ENCODE measurements around the gene COL23A1.
A peak's percentile ranks its signal among the peaks of the same experiment; 100 is the strongest.

COL23A1 gene

DNA sequence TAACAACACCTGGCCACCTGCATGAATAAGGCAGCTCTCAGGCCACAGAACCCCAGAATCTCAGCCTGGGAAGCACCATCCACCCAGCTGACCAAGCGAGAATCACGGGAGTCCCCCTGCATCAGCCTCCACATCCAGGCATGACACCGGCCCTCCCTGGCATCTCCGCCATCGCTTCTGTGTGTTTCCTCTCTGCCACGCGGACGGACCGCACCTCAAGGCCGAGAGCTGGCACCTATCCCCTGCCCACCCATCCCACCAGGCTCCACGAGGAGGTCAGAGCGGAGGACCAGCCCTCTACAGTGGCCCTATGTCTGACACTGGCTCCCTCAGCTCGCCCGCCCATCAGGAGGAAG is 134.7 kb downstream of the COL23A1 start:
- no peak for DNase-seq

DNA sequence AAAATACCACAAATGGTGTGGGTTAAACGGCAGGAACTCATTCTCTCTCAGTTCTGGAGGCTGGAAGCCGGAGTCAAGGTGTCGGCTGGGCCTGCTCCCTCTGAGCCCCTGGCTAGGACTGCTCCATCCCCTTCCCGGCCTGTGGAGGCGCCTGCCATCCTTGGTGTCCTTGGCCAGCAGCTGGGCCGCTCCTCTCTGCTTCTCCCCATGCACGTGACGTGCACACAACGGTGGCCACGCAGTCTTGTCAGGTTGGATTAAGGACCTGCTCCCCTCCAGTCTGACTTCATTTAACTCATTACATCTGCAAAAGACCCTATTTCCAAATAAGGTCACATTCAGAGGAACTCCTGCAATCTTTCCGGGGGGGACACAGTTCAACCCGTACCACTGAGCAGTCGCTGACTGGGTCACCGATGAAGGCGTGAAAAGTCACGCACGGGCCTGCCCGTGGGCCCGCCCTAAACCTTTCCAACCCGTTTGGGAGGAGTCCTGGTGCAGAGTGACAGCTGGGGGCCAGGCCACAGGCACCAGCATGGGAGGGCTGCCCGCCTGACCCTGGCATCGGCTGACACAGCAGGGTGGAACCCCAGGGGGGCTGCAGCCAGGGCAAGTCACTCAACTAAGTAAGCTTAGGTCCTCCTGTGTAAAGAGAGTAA is 135.2 kb downstream of the COL23A1 start:
- no peak for DNase-seq

DNA sequence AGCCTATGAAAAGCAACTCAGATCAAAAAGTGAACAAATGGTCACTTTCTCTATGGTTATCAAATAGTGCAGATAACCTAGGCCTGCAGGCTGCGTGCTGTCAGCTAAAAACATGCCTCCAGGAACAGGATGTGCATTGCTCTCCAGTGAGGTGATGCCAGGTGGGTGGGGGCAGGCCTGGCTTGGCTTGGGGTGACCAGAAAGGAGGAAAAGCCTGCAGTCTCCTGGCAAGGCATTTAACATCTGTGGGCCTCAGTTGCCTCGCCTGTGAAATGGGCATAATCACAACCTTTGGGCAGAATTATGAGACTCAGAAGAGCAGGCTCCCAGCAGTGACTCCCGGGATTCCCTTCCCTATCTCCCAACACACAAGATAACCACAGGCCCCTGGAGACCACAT is 135.9 kb downstream of the COL23A1 start:
- DNase-seq = no peak

DNA sequence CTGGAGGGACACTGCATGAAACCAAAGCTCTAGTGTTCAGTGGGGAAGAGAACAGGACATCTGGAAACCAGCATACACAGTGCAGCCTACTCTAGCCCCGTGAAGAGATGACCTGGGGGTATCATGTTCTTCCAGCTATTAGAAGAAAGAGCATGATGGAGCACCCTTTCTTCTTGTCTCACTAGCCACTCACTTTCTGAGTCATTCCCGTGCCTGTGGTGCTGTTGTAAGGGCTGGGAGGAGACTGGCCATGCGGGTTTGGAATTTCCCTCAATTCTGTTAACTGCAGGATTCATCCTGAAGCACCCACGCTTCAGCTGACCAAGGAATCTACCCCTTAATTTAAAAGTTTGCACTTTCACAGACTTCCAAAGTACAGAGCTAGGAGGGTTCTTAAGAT is 137.0 kb downstream of the COL23A1 start:
- DNase-seq = peak; percentile 69

DNA sequence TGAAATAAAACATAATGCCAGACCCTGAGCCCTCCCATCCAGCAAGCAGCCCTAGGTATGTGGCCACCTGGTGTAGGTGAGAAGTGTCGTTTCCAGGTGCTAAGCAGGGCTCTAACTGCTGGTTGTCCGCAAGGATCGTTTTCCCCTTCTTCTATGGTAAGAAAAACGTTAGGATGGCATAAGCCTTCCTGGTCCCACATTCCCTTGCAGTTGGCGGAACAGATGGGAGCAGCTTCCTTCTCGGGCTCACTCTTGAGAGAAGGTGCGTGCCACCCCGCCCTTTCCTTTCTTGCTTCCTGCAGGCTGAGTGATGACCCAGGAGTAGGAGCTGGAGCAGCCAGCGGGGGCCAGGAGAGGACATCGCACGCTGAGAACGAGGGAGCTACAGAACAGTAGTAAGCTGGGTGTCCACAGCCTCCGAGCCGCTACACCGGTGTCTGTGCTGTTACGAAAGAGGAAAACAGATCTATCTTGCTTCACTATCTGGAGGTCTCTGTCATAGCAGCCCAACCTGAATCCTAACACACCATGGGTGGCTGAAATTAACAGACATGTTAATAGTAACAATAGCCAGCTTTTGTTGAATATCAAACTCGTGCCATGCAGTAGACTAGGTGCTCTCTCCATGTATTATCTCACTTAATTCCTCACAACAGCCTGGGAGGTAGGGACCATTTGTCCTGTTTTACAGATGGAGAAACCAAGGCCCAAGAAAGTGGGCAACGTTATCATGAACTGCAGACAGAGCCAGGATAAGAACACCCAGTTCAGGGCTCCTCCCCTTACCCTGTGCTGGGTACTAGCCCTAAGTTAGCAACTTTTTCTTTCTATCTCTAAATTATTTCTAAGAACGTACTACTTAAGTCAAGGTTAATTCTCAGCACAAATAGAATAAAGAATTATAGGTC is 139.8 kb downstream of the COL23A1 start:
- DNase-seq = no peak

DNA sequence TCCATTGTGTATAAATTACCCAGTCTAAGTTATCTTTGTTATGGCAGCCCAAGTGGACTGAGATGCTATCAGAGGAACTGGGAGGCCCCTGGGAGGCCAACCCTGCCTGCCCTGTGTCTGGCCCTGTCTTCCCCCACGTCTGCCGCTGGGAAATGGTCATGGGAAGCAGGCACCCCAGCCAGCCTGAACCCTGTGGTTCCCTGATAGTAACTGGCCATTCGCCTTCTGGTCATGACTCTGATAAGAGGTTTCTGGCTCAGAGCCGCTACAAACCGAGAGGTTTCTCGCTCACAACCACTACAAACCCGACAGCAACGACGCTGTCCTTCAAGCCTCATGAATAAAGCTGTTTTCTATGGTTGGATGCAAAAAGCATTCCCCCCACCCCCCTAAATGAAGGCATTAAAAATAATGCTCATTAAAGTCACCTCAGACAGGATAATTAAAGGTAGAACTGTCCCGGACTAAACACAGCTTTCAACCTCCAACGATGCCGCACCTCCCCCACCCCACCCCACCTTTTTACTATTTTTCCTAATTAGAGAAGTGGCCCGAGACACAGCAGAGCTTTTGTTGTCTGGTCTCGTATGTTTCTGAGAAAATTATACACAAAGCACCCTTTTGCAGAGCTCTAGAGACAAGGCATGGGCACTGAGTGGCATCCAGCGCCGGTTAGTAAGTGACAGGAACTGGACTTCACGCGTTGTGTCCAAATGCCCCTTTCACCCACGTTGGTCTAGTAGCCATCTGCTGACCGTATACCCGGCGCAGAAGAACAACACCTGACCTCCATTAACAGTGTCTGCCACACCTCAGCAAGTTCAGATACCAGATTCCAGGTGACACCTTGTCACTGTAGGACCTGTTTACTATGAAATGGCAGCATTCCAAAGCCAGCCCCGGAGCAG is 140.8 kb downstream of the COL23A1 start:
- DNase-seq = no peak

DNA sequence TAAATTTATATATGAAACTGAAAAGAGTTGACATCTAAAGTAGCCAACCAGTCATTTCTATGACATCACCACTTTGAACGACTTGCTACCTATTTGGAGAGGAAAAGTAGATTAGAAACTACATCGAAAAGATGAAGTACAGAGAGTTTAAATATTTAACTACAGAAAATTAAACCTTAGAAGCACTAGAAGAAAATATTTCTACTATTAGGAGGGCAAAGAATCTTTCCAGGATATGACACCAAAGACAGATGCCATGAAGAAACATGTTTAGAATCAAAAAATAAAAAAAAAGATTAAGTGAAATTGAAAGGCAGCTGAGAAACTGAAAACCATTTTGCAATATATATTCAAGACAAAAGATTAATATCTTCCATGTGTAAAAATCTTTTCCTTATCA is 144.7 kb downstream of the COL23A1 start:
- no peak for DNase-seq

DNA sequence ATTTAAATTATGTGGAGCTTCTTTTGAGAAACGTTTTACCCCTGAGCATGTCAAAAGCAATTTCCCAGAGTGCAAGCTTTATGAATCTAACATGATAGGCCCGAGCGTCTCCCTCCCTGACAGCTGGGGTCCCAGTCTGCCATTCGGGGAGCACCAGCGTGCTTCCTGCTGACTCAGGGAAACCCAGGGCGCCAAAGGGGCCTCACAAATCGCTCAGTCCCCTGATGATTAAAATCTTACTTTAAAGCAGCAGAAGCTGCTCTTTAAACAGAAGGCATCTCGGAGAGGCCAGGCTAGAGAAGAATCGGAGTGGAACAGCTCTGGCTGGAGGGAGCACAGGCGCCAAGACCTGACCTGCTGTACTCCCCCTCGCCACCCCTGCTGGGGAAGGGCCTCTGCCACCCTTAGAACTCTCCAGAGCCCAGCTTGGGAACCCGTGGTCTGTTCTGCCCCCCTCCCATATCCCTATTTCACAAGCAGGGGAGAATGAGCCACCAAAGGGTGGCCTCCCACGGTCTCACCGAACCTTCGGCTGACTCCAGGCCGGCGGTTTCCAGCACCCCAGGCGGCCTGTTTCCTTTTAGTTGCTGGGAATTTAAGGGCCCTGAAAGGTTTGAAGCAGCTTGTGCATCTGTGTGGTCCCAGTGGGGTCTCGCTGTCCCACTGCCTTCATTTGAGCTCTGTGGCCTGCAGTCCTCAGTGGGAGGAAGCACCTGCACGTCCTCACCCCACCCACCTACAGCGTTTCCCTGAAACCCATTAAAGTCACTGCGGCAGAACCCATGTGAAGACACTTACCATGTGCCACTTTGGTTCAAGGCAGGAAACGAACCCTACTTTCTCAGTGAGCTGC is 147.6 kb downstream of the COL23A1 start:
- DNase-seq = no peak

DNA sequence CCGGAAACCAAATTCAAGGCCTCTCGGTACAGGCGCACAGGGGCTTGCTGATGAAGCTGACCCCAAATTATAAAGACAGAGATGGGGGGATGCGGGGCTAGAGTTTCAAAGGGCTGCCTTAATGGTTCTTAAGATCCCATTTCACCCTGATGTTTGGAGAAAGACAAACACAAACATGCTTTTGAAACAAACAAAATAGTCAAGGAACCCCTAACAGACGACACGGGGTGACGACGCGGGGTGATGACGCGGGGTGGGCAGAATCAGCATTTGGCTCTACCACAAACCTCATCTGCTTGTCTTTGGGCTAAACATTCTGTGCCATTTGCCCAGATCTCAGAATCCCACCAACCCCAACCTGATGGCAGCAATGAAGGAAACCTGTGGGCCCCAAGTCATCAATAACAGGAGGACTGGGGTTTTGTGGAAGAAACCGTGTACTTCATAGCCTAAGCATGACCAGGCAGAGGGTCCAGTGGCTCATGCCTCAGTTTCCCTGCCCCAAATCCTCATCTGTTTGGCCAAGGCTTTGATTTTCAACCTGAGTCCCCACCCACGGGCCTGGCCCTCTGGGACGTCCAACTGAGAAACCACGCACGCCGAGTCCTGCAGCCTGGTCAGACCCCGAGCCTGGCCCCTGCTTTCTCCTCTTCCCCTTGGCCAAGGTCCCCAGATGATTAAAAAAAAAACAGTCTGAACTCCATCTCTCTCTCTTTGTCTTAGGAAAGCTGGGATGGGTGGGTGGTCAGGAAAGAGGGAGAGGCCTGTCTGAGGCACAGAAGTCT is 148.5 kb downstream of the COL23A1 start:
- no peak for DNase-seq

DNA sequence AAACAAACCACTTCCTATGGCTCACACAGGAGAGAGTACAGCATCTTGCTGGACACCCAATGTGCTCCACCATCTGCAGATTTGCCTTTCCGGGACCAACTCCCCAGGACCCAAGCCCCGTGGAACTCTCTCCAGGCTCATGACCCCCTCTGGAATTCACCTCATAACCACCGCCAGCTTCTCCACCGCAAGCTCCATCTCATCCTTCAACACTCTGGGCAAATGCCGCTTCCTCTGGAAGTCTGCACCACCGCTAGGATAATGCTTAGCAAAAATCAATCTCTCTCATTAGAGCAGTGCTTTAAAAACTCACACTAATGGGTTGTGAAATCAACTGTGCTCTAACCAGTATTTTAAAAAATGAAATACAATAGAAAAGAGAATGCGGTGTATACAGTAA is 150.0 kb downstream of the COL23A1 start:
- no peak for DNase-seq

DNA sequence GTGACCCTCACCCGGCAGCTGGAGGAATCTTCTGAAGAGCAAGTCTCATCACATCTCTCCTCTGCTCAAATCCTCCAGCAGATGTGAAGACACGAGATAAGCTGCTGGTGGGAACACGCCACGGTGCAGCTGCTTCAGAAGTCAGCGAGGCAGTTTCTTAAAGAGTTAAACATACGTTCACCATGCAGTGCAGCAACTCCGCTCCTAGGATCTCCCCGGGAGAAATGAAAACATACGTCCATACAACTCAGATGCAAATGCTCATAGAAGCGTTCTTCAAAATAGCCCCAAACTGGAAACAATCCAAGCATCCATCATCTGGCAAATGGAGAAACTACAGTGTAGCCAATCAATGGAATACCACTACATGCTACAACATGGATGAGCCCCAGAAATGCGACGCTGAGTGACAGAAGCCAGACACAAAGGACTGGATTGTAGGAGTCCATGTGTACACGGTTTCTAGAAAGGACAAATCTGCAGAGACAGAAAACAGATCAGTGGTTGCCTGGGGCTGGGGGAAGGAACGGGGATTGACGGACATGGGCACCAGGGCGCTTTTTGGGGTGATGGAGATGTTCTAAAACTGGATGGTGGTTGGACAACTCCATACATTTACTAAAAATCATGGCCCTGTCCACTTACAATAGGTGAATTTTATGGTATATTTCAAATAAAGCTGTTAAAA is 150.6 kb downstream of the COL23A1 start:
- no peak for DNase-seq

DNA sequence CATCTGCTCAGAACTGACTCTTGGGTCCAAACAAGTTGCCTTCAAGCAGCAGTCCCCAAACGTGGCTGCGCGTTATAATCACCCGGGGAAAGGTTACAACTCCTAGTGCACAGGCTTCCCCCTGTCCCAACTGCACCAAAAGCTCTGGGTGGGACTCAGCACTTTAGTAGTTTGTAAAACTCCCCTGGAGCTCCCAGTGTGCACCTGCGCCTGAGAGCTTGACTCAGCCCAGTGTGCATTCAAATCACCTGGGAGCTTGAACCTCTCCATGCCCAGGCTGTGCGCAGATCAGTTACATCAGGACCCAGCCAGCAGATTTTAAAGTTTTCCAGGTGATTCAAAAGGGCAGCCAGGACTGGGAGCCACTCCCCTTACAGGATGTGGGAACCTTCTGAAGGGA is 151.4 kb downstream of the COL23A1 start:
- no peak for DNase-seq

DNA sequence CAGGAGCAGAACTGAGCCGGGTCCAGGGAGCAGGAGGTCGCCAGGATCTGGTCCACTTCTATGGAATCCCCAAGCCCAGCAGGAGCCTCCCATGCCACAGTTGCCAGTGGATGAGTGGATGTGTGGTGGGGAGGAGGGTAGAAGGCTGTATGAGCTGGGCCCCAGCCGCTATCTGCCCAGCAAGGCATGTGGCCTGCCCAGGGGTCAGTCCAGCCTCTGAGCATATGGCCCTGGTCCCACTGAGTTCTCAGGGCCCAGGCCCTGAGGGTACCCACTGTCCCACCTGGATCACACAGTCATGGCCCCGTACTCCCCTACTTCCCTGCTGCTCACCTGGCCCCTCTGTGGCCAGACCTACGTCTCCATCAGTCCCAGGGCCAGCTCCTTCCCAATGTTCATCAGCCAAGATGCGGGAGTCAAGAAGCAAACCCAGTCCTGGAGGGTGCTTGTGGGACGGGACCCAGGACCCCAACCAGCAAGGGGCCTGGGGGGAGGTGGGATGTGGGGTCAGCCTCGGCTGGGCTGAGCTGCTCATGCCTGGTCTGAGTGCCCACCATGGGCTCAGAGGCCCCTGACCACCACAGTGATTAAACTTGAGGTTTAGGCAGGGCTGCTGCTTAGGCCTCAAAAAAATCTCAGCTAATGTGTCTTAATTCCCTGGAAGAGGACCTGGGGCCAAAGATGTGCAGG is 152.7 kb downstream of the COL23A1 start:
- DNase-seq = no peak

DNA sequence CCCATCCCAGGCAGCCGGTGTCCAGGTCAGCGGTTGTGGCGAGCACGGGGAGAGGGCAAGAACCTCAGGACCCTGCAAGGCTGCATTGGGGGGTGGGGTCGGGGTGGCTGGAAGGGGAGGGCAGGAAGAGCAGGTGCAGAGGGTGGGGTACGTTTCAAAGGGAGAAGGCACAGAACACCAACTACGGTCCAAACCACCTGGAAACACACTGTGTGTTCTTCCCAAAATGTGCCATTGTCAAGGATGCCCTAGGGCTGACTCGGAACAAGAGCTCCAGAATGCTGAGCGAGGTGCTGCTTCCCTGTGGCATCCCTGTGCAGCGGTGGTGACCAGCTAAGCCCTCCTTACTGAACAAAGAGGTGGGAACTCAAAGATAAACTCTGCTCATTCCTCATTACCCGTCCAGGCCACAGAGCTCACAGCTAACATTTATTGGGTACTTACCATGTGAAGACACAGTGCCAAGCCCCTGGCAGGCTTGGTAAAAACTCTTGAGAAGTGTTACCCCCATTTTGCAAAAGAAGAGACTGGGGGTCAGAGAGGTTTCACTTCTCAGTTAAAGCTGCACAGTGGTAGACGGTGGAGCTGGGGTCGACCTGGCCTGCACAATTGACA is 153.8 kb downstream of the COL23A1 start:
- DNase-seq = no peak

DNA sequence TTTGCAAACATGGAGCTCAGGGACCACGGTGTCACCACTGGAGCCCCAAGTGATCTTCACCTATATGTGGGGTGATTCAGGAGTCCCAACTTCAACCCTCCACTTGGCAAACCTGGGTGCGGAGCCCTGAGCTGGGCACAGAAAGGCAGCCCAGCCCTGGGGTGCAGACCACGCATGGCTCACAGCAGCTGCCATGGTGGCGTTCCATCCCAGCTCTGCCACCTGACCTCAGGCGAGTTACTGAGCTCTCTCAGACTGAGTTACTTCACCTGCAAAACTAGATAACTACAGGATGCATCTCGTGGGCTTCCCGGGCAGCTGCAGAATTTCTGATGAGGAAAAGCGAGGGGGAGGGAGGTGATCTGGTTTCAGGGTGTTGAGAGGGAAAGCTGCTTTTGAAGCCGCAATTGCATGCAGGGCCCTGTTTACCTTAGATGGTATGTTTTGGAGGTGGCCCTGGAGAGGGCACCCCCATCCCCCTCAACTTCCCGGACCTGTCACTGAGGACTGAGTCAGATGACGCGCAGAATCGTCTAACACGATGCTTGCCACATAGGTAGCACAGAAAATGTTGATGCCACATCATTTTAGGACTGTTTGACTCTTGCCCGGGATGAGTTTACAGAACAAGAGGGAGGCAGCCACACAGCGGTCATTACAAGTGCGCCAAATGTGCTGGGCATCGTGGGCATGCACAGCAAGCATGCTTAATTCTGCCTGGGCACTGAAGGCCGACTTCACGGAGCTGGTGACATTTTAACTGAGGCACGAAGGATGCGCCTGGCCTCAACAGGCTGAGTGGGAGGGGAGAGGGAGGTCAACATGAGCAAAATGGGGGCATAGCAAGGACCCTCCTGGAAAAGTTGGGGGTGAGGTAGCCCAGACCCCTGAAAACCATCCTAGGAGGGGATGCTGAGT is 154.6 kb downstream of the COL23A1 start:
- no peak for DNase-seq

DNA sequence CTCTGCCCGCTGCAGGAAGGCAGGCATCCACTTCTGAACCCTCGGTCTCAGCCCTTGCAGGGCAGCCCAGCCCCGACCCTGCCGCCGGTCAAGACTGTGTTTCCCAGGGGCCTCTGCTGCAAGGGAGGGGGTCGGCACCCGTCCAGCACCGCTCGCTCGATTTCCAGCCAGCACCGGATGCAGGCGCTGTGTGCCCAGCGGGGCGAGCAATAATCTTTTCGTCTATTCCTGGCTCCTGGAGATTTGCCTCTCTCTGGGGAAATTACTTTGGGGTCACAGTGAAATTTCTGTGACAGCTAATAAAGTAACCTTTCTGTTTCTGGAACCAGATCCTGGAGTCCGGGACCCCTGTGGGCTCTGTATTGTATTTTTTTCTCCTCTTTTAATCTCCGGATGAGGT is 155.3 kb downstream of the COL23A1 start:
- DNase-seq = no peak

DNA sequence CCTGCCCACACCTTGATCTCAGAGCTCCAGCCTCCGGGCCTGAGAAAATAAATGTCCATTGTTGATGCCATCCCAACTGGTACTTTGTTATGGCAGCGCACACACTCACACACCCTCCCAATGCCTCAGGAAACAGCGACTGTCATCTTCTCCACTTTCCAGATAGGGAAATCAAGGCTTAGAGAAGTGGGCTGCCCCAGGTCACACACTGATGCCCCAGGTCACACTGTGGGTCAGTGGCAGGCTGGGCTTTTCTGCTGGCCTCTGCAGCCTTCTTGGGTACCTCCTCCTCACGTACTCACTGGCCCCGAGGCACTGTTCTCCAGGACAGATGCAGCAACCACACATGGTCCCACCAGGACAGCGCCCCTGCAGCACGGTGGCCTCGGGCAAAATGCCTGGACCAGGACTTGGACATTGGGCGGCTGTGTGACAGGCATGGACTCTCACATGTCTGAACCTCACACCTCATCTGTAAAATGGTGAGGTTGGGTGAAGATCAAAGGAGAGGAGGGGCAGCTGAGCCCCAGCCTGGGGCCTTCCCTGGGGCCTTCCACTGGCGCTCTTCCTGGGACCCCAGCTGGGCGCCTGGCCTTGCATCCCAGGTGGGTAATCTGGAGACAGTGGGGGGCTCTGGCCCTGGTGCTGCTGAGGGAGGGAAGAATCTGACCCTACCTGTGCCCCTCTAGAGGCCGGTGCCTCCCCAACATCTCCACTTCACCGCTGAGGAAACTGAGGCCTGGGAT is 156.0 kb downstream of the COL23A1 start:
- DNase-seq = no peak

DNA sequence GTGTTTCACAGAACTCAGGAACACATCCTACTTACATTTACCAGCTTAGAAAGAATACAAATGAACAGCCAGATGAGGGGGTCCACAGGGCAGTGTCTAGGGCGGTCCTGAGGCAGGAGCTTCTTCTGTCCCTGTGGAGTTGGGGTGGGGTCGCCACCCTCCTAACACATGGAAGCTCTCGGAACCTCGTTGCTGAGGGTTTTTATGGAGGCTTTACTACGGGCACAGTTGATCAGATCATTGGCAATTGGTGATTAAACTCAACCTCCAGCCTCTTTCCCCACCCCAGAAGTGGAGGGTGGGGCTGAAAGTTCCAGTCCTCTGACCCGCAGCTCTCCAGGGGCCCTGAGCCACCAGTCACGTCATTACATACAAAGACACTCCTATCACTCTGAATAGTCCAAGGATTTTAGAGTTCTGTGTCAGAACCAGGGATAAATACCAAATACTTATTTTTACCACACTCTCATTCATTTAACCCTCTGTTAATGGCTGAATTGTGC is 156.9 kb downstream of the COL23A1 start:
- no peak for DNase-seq

All from fibroblast of skin of abdomen (primary cell).